K562 (cell line): Measurements from ENCODE around the gene SLC44A1. TPM values are rescaled to one million over a fixed set of nuclear protein-coding genes. Genes with fewer than 3 reads are reported as not detected.
A peak's percentile ranks its signal among the peaks of the same experiment; 100 is the strongest.

Experiments
- BCLAF1 ChIP-seq, 2 experiments: fragments of 450-650 bp in 1 of 2; IDR thresholded peaks; 2 replicates each; pipeline ENCODE4 v1.6.1; 2011 to 2017; ENCODE audit warnings: low read depth in 2 of 2, antibody characterized with exemption in 1 of 2, borderline replicate concordance in 1 of 2, low read length in 1 of 2, mild to moderate bottlenecking in 1 of 2, mixed read lengths in 1 of 2; ENCODE audit not compliant: control insufficient read depth in 1 of 2
- BCOR ChIP-seq: fragments of 450-650 bp; IDR thresholded peaks from 2 replicates; pipeline ENCODE4 v1.6.1; 2016
- BMI1 ChIP-seq: fragments of 150-350 bp; IDR thresholded peaks from 2 replicates; pipeline ENCODE4 v1.6.1; 2014; ENCODE audit warnings: low read length
- E2F1 ChIP-seq: sonication (generic); formaldehyde crosslinking; IDR thresholded peaks from 2 replicates; pipeline ENCODE4 v1.8.1; 2023; ENCODE audit warnings: mild to moderate bottlenecking, missing genetic modification reagents, moderate library complexity
- HNRNPL ChIP-seq: fragments of 200-400 bp; formaldehyde crosslinking; IDR thresholded peaks from 2 replicates; pipeline ENCODE4 v1.6.1; 2017; ENCODE audit warnings: low read depth, mild to moderate bottlenecking, low read length
- KDM2B ChIP-seq: fragments of 250-450 bp; sonication (Bioruptor Pico); IDR thresholded peaks from 2 replicates; pipeline ENCODE4 v1.8.0; 2021; ENCODE audit warnings: mild to moderate bottlenecking, moderate library complexity
- MLX ChIP-seq, 2 experiments: fragments of 450-650 bp in 1 of 2; sonication (generic) in 1 of 2; formaldehyde crosslinking; conservative IDR thresholded peaks; 2 replicates each; pipeline versions ENCODE4 v1.4.0 to v1.8.1; 2020 to 2022; ENCODE audit warnings: mild to moderate bottlenecking in 1 of 2, missing genetic modification reagents in 1 of 2
- MTF1 ChIP-seq: fragments of 250-450 bp; sonication (Bioruptor Pico); IDR thresholded peaks from 2 replicates; pipeline ENCODE4 v1.9.0; 2021; ENCODE audit warnings: moderate library complexity, mild to moderate bottlenecking, inconsistent platforms, borderline replicate concordance
- POLR2AphosphoS2 ChIP-seq: IDR thresholded peaks from 2 replicates; pipeline ENCODE4 v1.6.1; 2012; ENCODE audit warnings: low read length, improper control_type of control experiment
- SFPQ ChIP-seq: fragments of 200-400 bp; formaldehyde crosslinking; IDR thresholded peaks from 2 replicates; pipeline ENCODE4 v1.6.1; 2017; ENCODE audit warnings: mild to moderate bottlenecking, low read depth, low read length, moderate library complexity
- SP1 ChIP-seq: sonication (generic); formaldehyde crosslinking; IDR thresholded peaks from 2 replicates; pipeline ENCODE4 v1.8.1; 2022; ENCODE audit warnings: mild to moderate bottlenecking, missing genetic modification reagents
- SREBF2 ChIP-seq: sonication (generic); formaldehyde crosslinking; IDR thresholded peaks from 2 replicates; pipeline ENCODE4 v1.4.0; 2020; ENCODE audit warnings: mild to moderate bottlenecking, missing genetic modification reagents
- TOE1 ChIP-seq, 2 experiments: fragments of 450-650 bp in 1 of 2; sonication (generic) in 1 of 2; formaldehyde crosslinking in 1 of 2; IDR thresholded peaks; 2 replicates each; pipeline versions ENCODE4 v1.7.1 to v1.8.0; 2016 to 2022; ENCODE audit warnings: borderline replicate concordance in 2 of 2, mild to moderate bottlenecking in 2 of 2, antibody characterized with exemption in 1 of 2, inconsistent platforms in 1 of 2, low read depth in 1 of 2, missing genetic modification reagents in 1 of 2, moderate library complexity in 1 of 2
- WHSC1 ChIP-seq: IDR thresholded peaks from one replicate; pipeline ENCODE4 v1.6.1; 2012; ENCODE audit warnings: low read length, control low read depth, inconsistent platforms
- ZHX1 ChIP-seq: fragments of 150-350 bp; conservative IDR thresholded peaks from 2 replicates; pipeline ENCODE4 v1.6.1; 2014; ENCODE audit warnings: low read length
- ZNF23 ChIP-seq: fragments of 250-450 bp; sonication (Bioruptor Pico); IDR thresholded peaks from 2 replicates; pipeline ENCODE4 v1.4.0; 2020; ENCODE audit warnings: mild to moderate bottlenecking
- polyA plus RNA-seq, 8 experiments: library from polyadenylated mRNA; depleted of rRNA in 4 of 8; stranded (reverse) in 5 of 8; unstranded in 3 of 8; fragments of >200 nt; fragmentation: Nextera tagmentation in 2 of 8; fragmentation: Illumina TruSeq in 1 of 8; extraction: Ambion mirVana in 2 of 8; extraction: Trizol in 1 of 8; gene quantifications; 2 replicates each; pipeline versions ENCODE4 v1.2.1 to v1.2.3, GENCODE V29; 2011 to 2014; ENCODE audit warnings: inconsistent platforms in 1 of 8, missing spikeins in 1 of 8
- total RNA-seq, 7 experiments: library from RNA; depleted of rRNA in 6 of 7; stranded (reverse); fragments of >200 nt in 6 of 7; fragmentation: Illumina TruSeq in 2 of 7; extraction: Trizol in 2 of 7; gene quantifications; 2 replicates each; pipeline versions ENCODE4 v1.2.1 to v1.2.3, GENCODE V29; 2011 to 2021; ENCODE audit warnings: low replicate concordance in 1 of 7

The SLC44A1 gene
- total and polyA plus RNA-seq, 9 of the 15 experiments (the other 6 are each of a cell fraction or from before 2014, with no cell fraction given) = 0.11 to 0.59 (median 0.30) TPM

DNA sequence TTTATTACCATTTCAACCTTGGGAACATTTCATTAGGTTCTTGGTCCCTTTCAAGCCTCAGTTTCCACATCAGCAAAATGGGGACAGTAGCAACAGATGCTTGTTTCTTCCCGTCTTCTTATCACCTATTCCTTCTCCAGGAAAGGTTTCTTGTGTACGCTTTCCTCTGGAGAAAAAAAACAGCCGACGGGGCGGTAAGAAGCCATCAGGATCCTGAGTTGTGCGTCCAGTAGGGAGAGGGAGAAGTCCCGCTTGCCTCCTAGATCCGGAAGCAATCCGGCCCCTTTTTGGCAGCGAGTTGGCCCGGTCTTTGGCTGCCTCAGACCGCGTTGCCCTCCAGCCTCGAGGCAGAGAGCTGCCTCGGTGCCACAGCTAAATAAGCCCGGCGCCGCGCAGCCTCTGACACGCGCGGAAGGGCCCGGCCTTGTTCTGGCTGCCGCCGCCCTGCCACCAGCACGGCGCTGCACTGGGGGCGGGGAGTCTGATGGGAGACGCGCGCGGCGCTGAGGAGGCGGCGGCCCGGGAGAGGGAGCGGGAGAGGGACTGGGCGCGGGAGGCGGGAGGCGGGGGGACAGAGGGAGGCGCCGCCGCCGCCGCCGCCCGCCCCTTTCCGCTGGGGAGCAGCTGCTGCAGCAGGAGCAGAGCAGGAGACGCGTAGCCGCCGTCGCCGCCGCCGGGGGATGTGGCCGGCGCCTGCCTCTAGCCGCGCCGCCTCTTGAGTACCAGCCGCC, at the start of gene SLC44A1 (continued):
- TF ChIP-seq SFPQ = no peak
- no peak for TF ChIP-seq POLR2AphosphoS2
- TF ChIP-seq SP1 (CRISPR knock-in tag) = peak; percentile 84
- no peak for TF ChIP-seq KDM2B (CRISPR knock-in tag)
- TF ChIP-seq HNRNPL = peak; percentile 77; the same call in 1 of the 2 replicates
- 0 out of 4 replicates have a peak, but pooled peaks have one; percentile 24 to 59 for TF ChIP-seq MLX (CRISPR knock-in tag; conservative IDR thresholded peaks at IDR 0.05)
- TF ChIP-seq TOE1 (IDR thresholded peaks at IDR 0.05; ENCODE audit: borderline replicate concordance) = peak; percentile 70; the same call in 1 of the 2 replicates
- no peak for TF ChIP-seq TOE1 (CRISPR knock-in tag; IDR thresholded peaks at IDR 0.05; ENCODE audit: borderline replicate concordance, low read depth)
- TF ChIP-seq WHSC1 = no peak
- TF ChIP-seq BMI1 = peak; percentile 48; the same call in 1 of the 2 replicates
- TF ChIP-seq ZHX1 = 0 out of 2 replicates have a peak, but pooled peaks have one; percentile 28
- no peak for TF ChIP-seq MTF1
- peak; percentile 84 for TF ChIP-seq E2F1 (CRISPR knock-in tag)
- no peak for TF ChIP-seq ZNF23 (CRISPR knock-in tag)
- peak; percentile 77 for TF ChIP-seq BCOR
- peak in 1 of 2 experiments; percentile 87; a peak in 1 of 4 replicates for TF ChIP-seq BCLAF1 (IDR thresholded peaks at IDR 0.05; ENCODE audit: borderline replicate concordance in 1 of 2, control insufficient read depth in 1 of 2, low read depth in 2 of 2, low read length in 1 of 2)
- TF ChIP-seq SREBF2 (CRISPR knock-in tag) = no peak
